HG03135 (cell line): ENCODE results near the gene SHISA5.
"Not testable (repeated sequence)": the region's sequence is repeated elsewhere in the genome, so short reads cannot be mapped to it uniquely, and the experiment has no call there.

Experiments
- ATAC-seq: cut with Tn5 transposase; IDR thresholded peaks from one replicate; pipeline ENCODE4 v1.9.1; 2021; ENCODE audit warnings: mild to moderate bottlenecking, moderate library complexity; ENCODE audit not compliant: unreplicated experiment

Gene SHISA5

GRCh38 chr3:48521635-48522034, 17.7 kb upstream of the SHISA5 start:
- ATAC-seq: no peak

DNA sequence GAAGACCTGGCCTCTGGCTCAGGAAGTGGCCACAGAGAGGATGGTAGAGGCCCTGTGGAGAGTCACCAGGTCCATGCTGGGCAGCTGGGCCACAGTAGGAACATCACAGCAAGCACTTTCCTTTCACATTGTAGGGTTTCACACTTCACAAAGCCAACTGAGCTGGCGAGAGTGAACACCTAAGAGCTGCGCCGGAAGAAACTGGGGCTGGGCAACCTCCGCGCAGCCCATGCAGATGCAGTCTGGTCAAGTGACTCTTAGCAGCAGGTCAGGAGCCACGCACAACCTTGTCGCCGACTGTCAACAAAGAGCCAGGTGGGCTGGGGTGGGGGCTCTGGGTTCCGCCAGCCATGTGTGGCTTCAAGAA, 15.3 kb upstream of the SHISA5 start:
- ATAC-seq: no peak

DNA sequence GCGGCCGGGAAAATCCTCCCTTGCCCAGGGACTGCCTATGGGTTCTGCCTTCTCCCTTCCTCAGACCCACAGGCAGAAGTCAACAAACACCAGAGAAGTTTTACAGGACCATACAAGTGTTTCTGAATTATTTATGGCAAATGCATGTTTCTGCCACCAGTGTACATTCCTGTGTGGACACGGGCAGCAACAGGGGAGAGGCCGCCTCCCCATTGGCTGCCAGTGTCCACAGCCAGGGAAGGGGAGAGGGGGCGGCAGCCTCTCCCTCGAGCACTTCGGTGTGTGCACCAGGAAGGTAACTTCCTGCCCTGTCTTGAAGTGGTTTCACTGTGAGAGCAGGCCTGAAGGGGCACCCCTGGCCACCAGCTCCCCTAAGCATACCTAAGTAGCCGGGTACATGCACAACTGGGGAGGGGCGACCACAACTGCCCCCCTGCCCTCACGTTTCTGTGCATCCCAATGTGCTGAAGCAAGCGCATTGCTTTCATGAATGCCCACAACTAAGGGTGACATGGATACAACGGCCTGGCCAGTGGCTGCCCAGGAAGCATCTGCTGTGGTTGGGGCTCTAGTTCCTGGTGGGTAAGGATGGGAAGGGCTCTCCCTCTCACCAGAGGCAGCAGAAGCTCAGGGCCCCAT, 14.8 kb upstream of the SHISA5 start:
- no peak for ATAC-seq

GRCh38 chr3:48518069-48518468, 14.1 kb upstream of the SHISA5 start:
- no peak for ATAC-seq

- ATAC-seq: no peak
These were observed 12.6 kb upstream of the SHISA5 start for GRCh38 chr3:48516571-48516970.

DNA sequence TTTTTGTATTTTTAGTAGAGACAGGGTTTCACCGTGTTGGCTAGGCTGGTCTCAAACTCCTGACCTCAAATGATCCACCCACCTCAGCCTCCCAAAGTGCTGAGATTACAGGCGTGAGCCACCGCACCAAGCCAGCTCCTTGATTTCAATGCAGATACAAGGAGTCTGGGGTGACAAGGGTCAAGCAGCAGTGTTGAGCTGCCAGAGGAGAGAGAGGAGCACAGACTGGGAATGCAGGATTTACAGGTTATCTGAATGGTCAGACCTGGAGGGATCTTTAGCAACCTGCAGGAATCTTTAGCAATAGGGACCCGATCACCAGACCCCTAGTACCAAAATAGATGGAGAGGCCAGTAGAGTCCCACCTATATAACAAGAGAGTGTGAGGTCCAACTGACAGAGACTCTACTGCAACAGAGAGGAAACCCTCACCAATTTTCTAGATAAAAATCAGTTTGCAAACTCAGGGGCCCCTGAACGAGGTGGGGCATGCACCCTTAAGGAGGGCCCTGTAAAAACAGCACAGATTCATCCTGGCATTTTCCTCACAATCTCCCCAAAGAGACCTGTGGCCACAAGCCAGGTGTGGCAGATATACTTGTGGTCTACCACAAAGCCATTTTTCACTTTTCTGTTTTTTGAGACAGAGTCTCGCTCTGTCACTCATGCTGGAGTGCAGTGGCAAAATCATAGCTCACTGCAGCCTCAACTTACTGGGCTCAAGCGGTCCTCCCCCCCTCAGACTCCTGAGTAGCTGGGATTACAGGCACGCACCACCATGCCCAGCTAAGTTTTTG, 10.7 kb upstream of the SHISA5 start:
- ATAC-seq: no peak

- no peak for ATAC-seq
These were observed 7.6 kb upstream of the SHISA5 start for GRCh38 chr3:48511551-48511950.

DNA sequence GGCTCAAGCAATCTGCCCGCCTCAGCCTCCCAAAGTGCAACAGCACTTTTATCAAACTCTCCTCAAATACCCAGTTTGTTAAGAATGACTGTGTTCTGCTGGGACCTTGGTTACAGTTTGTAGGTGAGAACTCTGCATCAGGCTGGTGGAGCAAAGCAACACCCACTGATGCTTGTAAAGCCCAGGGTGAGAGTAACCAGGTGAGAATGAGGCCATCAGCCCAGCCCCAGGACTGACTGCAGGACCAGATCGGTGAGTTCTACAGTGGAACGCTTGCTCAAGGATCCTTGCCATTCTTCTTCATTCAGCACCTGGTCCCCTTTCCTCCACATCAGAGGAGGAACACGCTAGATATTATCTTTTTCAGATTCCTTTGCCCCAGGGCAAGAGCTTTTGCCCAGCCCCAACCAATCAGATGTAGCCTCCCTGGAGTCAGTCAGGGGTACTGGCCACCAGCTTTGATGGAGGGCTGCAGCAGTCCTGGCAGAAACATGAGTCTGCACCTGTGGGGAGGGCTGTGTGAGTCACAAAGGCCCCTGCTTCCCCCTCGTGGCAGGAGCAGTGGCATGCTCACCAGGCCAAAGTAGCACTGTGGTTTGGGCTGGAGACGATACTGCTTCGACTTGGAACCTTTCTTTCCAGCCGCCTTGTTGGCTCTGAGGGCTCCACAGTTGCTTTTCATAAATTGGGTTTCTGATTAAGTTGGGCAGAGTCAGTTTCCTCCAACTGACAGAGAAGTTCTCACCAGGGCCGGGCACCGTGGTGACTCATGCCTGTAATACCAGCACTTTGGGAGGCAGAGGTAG, 3.5 kb upstream of the SHISA5 start:
- ATAC-seq: no peak

GRCh38 chr3:48505968-48506504, 2.1 kb upstream of the SHISA5 start:
- ATAC-seq: no peak

- ATAC-seq: no peak
These were observed 1.2 kb upstream of the SHISA5 start for GRCh38 chr3:48505146-48505545.

GRCh38 chr3:48503401-48504050, 448 bp downstream of the SHISA5 start:
- ATAC-seq: no peak

- ATAC-seq: no peak
These were observed 1.2 kb downstream of the SHISA5 start for GRCh38 chr3:48502728-48503168.

DNA sequence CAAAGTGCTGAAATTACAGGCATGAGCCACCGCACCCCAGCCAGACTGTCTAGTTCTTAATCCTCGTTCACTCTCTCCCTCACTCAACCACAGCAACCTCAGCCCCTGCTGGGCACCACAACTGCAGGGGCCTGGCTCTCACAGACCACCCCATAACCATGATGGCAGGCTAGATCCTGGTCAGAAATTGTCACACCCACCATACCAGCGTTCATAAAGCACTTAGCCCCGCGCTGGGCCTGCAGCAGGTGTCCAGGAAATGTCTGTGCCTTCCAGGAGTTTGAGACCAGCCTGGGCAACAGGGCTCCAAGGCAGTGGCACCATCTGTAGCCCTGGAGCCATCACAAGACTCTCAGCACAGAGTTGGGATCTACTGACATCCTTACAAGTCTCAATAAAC, 1.9 kb downstream of the SHISA5 start:
- no peak for ATAC-seq

- no peak for ATAC-seq
These were observed 2.8 kb downstream of the SHISA5 start for GRCh38 chr3:48501196-48501595.

DNA sequence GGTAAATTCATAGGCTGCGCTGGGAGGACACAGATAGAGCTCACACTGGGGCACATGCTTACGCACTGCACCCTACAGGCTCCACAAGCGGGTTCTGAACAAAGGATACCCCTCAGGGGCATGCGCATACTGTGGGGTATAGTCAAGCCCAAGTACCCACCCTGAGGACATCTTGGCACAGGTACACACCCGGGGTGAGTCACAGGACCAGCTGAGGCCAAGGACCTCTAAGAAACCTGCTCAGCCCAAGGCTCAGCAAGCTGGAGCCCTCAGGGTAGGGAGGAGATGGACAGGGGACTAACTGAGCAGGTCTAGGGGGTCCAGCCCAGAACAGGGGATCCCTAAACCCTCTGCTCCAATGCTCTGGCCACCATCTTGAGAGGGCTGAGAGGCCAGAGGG, 3.3 kb downstream of the SHISA5 start:
- no peak for ATAC-seq

GRCh38 chr3:48493203-48493501, 10.8 kb downstream of the SHISA5 start:
- no peak for ATAC-seq

DNA sequence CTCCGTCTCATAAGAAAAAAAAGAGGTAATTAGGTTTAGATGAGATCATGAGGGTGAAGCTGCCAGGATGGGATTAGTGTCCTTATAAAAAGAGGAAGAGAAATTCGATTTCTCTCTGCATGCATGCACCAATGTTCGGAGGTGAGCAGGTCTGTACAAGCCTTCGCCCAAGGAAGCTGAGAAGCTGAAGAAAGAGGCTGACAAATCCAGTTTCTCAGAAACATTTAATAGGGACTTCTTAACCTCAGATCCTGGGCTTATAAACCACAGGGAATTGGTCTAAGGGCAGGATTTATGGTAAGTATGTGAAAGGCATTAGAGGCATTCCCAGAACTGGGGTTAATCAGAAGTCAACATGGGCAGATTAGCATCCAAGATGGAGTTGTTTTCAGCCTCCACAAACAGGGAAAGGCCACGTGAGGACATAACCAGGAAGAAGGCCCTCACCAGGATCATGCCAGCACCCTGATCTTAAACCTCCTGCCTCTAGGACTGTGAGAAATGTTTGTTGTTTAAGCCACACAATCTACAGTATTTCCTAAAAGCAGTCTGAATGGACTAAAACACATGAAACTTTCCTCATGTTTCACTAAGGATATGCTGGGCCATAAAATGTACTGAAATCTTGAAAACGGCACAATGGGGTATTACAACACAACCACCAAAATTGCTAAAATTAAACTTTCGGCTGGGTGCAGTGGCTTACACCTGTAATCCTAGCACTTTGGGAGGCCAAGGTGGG, 11.3 kb downstream of the SHISA5 start:
- no peak for ATAC-seq

GRCh38 chr3:48486952-48487351, 17.0 kb downstream of the SHISA5 start:
- ATAC-seq: no peak

- not testable (repeated sequence) for ATAC-seq
These were observed 21.2 kb downstream of the SHISA5 start for GRCh38 chr3:48482822-48483221.

GRCh38 chr3:48480891-48481290, 23.1 kb downstream of the SHISA5 start:
- not testable (repeated sequence) for ATAC-seq
